Activated gamma-delta T cell treated with Interleukin-2 at 50 U/mL for 16 hours (primary cell): ENCODE data around the gene TADA1.

Experiments
- DNase-seq: peaks from one replicate; pipeline ENCODE4 v3.0.0-alpha.2; 2020

The TADA1 gene, protein sequence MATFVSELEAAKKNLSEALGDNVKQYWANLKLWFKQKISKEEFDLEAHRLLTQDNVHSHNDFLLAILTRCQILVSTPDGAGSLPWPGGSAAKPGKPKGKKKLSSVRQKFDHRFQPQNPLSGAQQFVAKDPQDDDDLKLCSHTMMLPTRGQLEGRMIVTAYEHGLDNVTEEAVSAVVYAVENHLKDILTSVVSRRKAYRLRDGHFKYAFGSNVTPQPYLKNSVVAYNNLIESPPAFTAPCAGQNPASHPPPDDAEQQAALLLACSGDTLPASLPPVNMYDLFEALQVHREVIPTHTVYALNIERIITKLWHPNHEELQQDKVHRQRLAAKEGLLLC

GRCh38 chr1:166875734-166876539 is at the start of gene TADA1:
Gene TADA1, minus strand, starts transcription at chr1:166876264. Its CDS starts 31 bp downstream, at chr1:166876233.
- peak; percentile 99 for DNase-seq

DNA sequence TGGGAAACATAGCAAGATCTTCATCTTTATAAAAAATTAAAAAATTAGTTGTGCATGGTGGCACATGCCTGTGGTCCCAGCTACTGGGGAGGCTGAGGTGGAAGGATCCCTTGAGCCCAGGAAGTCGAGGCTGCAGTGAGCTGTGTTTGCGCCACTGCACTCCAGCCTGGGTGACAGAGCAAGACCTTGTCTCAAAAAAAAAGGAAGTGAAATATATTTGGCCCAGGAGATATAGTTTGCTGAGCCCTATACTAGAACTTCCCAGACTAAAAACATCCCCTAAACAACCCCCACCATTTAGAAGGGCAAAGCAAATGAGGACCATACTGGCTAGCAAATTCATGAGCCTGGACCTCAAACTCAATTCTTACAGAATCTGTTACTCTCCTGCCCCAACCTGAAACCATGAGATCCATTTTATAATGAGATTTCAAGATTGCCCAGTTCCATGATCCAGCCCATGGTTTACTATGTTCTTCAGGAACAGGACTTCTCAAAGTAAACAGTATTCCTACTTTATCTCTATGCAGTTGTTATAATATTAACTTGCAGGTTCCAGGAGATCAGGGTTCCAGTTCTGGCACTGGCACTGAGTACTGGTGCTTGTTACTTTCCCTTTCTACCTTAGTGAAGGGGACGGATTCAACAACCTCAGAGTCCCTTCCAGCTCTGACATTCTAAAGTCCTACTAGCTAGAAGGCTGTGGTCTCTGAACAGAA is 48.9 kb upstream of the TADA1 start:
- no peak for DNase-seq

DNA sequence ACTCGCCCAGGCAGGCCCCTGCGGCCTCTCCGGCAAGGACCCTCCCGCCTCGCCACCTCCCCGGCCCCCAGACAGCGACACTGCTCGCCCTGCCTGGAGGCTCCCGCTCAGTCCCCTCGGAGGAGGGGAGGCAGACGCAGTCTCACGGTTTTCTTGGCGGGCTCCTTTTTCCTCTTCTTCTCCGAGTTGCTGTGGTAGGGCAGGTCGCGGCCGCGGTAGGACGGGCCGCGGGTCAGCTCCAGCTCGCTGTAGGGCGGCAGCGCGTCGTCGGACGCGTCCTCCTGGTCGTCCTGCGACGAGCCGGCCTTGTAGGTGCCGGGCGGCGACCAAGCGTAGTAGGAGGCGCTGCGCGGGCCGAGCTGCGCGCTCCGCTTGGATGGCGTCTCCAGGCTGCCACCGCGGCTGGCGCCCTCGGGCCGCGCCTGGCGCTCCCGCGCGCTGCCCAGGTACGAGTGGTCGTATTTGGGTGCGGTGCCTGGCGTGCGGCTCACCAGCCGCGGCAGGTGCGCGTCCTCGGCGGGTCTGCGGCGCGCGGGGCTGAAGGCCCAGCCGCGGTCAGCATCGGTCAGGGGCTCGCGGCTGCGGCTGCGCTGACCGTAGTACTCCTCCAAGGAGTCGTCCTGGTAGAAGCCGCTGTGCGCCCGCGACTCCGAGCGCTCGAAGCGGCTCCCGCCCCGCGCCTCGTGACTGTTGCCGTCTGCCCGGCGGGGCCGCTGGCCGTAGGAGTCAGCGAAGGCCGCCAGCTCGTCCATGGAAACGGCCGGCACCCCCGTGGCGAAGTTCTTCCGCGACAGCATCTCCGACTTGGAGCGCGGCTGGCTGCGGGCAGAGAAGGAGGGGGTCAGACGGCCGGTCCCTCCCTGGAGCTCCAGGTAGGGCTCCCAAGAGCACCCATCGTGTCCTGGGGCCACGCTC is 44.8 kb upstream of the TADA1 start:
- no peak for DNase-seq

- no peak for DNase-seq
These were observed 42.9 kb upstream of the TADA1 start for GRCh38 chr1:166918956-166919316.

- no peak for DNase-seq
These were observed 42.3 kb upstream of the TADA1 start for GRCh38 chr1:166918088-166918955.

GRCh38 chr1:166915941-166916340 is 39.9 kb upstream of the TADA1 start:
- DNase-seq: no peak

DNA sequence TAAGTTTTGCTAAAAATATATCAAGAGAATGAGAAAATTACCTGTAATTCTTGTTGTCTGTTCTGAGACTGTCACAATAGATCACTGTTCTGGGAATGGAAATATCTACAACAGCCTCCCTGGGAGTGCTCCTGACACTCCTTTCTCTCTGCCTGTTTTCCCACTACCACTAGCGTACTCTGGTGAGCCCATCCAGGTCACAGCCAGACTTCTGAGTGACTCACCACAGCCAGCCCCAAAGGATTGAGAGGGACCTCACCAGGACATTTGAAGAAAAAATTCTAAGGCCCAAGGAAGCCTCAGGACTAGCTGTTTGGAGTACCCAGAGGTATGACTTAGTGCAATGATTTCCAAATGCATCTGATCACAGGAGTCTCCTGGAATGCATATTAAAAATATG is 39.0 kb upstream of the TADA1 start:
- no peak for DNase-seq

- DNase-seq: no peak
These were observed 38.0 kb upstream of the TADA1 start for GRCh38 chr1:166914111-166914510.

GRCh38 chr1:166911624-166912023 is 35.6 kb upstream of the TADA1 start:
- DNase-seq: no peak

GRCh38 chr1:166910396-166910994 is 34.4 kb upstream of the TADA1 start:
- DNase-seq: peak; percentile 73

DNA sequence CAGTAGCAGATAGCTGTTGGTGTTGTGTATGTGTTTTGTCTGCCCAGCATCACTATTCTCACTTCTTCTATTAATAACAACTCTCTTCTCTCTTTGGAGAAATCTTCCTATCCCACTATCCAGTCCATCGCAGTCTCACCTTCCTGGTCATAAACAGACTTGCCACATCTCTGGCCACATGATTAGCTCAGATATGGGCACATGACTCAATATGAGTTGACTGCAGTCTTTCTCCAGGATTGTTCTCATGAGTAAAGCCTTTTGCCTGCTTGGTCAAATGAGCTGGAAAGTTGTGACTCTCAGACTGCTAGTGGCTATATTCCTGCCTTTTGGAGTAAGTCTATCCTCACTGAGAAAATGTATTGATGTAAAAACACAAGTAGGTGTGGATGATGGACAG is 32.9 kb upstream of the TADA1 start:
- DNase-seq: no peak

DNA sequence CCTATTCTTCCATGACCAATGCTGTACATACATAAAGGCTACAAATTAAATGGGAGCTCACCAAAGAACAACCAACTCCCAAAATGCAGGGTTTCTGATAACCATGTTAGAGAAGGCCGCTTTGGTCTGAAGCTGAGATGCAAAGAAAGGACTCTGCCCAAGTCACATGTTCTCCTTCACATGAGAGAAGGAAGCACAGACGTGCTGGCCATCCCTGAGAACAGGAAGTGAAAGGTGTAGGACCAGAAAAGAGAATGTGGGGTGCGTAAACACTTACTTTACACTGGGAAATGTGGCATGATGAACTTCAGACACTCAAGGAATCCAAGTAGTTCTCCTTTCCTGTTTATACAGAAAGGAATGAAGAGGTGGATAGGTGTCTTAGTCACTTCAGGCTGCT is 31.7 kb upstream of the TADA1 start:
- no peak for DNase-seq

DNA sequence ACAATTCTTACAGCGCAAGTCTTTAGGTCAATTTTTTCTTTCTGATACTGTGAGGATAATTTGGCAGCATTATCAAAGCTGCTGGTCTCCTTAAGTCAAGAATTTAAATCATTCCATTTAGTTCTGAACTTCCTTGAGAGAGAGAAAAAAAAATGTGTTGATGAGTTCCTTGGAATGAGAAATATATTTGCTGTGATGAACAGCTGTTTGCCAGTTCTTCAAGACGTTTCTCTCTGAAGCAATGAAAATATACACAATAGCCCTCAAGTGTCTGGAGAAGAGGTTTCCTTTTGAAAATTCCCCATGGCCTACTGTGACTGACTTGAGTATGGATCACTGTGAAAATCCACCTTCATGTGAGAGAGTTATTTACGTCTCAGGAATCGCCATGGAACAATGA is 31.0 kb upstream of the TADA1 start:
- DNase-seq: no peak

DNA sequence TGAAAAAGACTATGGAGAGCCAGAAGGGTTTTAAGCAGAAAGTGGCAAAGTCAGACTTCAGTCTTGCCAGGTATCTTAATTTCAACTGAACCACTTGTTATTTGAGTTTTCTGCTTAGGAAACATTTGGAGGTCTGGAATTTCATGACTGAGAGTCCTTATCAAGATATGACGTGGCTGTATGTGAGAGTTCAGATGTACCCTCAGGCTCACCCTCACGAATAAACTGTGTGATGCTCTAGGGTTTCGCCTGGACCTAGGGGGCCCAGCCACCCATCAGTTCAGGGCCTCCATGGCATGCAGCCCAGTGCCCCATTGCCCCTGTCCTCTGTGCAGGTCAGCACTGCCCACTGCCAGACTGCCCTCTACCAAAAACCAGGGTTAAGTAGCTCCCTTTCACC is 30.6 kb upstream of the TADA1 start:
- no peak for DNase-seq

DNA sequence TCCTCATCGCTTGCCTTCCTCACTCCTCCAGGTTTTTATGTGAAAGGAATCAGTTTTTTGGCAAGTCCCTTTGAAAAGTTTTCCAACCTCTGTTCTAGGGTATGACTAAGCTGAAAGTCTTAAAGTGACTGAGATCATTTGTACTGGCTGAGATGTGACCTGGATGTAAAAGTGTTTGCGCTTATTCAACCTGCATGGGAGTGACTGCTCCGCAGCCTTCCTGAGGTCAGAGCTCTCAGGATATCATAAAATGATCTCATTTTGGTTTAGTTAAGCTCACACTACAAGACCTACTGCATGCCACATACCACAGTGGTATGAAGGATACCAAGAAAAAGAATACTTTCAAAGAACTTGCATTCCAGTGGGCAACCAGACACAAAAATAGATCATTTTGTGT is 29.8 kb upstream of the TADA1 start:
- DNase-seq: no peak

GRCh38 chr1:166905136-166905535 is 29.1 kb upstream of the TADA1 start:
- DNase-seq: no peak

DNA sequence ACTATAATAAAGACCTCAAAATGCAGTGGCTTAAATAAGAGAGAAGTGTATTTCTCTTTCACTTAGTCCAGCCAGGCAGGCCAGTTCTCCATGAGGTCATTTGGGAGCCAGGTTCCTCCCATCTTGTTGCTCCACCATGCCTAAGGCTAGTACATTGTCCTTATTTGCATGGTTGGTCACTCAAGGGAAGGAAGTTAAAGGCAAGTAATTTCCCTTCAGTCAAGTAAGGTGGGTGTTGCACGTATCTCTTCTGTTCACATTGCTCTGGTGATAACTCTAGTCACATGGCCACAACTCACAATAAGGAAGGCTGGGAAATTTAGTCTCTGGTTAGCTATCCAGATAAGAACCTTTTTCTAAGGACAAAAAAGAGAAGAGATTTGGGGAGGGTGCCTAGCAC is 27.2 kb upstream of the TADA1 start:
- no peak for DNase-seq

GRCh38 chr1:166902279-166902678 is 26.2 kb upstream of the TADA1 start:
- no peak for DNase-seq

DNA sequence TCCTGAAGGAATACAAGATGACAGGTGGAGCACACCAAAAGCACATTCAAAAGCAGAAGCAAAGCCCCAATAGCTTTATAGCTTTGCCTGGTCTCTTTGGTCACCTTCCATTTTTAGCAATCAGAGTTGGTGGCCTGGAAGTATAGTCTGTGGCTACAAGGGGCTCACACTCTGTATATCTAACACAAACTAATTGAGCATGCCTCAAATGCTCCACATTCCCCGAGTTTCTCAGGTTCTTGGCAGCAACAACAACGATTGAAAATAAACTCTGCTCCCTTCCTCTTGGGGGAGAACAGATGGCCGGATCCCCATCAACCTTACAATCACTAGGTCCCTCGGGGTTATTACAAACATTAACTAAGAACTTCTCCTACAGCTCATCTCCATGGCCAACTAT is 24.9 kb upstream of the TADA1 start:
- no peak for DNase-seq

GRCh38 chr1:166899769-166900168 is 23.7 kb upstream of the TADA1 start:
- DNase-seq: no peak

GRCh38 chr1:166895766-166896165 is 19.7 kb upstream of the TADA1 start:
- DNase-seq: no peak
